GM12891 (cell line): ENCODE results near the gene SLC16A3.

Experiments used
- PAX5 ChIP-seq: IDR thresholded peaks from 2 replicates; pipeline ENCODE4 v1.6.1; 2011; ENCODE audit warnings: low read length, moderate library complexity, mild to moderate bottlenecking; ENCODE audit not compliant: insufficient read depth, severe bottlenecking
- POLR2A ChIP-seq: IDR thresholded peaks from 2 replicates; pipeline ENCODE4 v1.6.1; 2011; ENCODE audit warnings: low read depth, low read length, control low read depth
- POLR2AphosphoS5 ChIP-seq: IDR thresholded peaks from 2 replicates; pipeline ENCODE4 v1.6.1; 2011; ENCODE audit warnings: low read depth, low read length, control low read depth
- POU2F2 ChIP-seq: IDR thresholded peaks from 2 replicates; pipeline ENCODE4 v1.6.1; 2011; ENCODE audit warnings: low read depth, mild to moderate bottlenecking, control low read depth, low read length, moderate library complexity
- SPI1 ChIP-seq: IDR thresholded peaks from 2 replicates; pipeline ENCODE4 v1.6.1; 2011; ENCODE audit warnings: low read depth, low read length, control low read depth
- TAF1 ChIP-seq: IDR thresholded peaks from 2 replicates; pipeline ENCODE4 v1.6.1; 2011; ENCODE audit warnings: low read depth, low read length, control low read depth

- TF ChIP-seq POLR2A: no peak
- TF ChIP-seq POLR2AphosphoS5: no peak
- no peak for TF ChIP-seq SPI1
- no peak for TF ChIP-seq POU2F2
- no peak for TF ChIP-seq TAF1
- TF ChIP-seq PAX5: no peak
These were observed 14.7 kb upstream of the SLC16A3 start for GRCh38 chr17:82214012-82214628.
